Measurements from ENCODE around the gene STOML1. TPM values are rescaled to one million over a fixed set of nuclear protein-coding genes. Genes with fewer than 3 reads are reported as not detected.
A peak's percentile ranks its signal among the peaks of the same experiment; 100 is the strongest.

Gene STOML1
- total and polyA plus RNA-seq, 2 experiments from 2014 or later: 14.2 to 21.0 TPM

- no peak for TF ChIP-seq EZH2phosphoT487 (IDR thresholded peaks at IDR 0.05; ENCODE audit: low read depth, severe bottlenecking, unreplicated experiment)
- TF ChIP-seq, protein P1, sequence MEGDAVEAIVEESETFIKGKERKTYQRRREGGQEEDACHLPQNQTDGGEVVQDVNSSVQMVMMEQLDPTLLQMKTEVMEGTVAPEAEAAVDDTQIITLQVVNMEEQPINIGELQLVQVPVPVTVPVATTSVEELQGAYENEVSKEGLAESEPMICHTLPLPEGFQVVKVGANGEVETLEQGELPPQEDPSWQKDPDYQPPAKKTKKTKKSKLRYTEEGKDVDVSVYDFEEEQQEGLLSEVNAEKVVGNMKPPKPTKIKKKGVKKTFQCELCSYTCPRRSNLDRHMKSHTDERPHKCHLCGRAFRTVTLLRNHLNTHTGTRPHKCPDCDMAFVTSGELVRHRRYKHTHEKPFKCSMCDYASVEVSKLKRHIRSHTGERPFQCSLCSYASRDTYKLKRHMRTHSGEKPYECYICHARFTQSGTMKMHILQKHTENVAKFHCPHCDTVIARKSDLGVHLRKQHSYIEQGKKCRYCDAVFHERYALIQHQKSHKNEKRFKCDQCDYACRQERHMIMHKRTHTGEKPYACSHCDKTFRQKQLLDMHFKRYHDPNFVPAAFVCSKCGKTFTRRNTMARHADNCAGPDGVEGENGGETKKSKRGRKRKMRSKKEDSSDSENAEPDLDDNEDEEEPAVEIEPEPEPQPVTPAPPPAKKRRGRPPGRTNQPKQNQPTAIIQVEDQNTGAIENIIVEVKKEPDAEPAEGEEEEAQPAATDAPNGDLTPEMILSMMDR (IDR thresholded peaks at IDR 0.05; ENCODE audit: poor library complexity): no peak
- TF ChIP-seq EZH2 (IDR thresholded peaks at IDR 0.05; ENCODE audit: borderline replicate concordance): no peak
- peak; percentile 27 for DNase-seq (ENCODE audit: low spot score)
- Histone ChIP-seq H3K36me3 (replicated peaks; ENCODE audit: insufficient read depth, low read depth) (no peaks in the 10 kb centered on the region), H3K4me1 (ENCODE audit: insufficient read depth) (peaks cover 21% of the 10 kb centered on the region), H3K79me2 (peaks cover 23% of the 10 kb centered on the region), H3K27ac (no peak overlapping the region), H3K27me3 (no peaks in the 10 kb centered on the region), H2AFZ (no peak overlapping the region), H4K20me1 (ENCODE audit: insufficient read depth, poor library complexity, severe bottlenecking) (peaks cover 3% of the 10 kb centered on the region), H3K4me2 (no peak overlapping the region), H3K9me3 (ENCODE audit: low read depth) (no peaks in the 10 kb centered on the region), H3K9me2 (replicated peaks; ENCODE audit: insufficient read depth) (no peaks in the 10 kb centered on the region), H3K4me3 (no peak overlapping the region)
- WGBS (ENCODE audit: low lambda C conversion rate, missing lambda C conversion rate): 56% methylated on average over 6 of the region's 6 CpGs
Measured at GRCh38 chr15:73932381-73933191, 59.5 kb downstream of the STOML1 start.

GRCh38 chr15:73931441-73931840, 60.7 kb downstream of the STOML1 start:
- Histone ChIP-seq H3K9me2 (replicated peaks; ENCODE audit: insufficient read depth) (no peaks in the 10 kb centered on the region), H3K9me3 (ENCODE audit: low read depth) (no peaks in the 10 kb centered on the region), H3K27me3 (no peaks in the 10 kb centered on the region), H3K4me2 (no peak overlapping the region), H3K79me2 (peaks cover 23% of the 10 kb centered on the region), H3K36me3 (replicated peaks; ENCODE audit: insufficient read depth, low read depth) (no peaks in the 10 kb centered on the region), H3K4me3 (no peak overlapping the region), H3K4me1 (ENCODE audit: insufficient read depth) (peaks cover 18% of the 10 kb centered on the region), H3K27ac (peak overlapping the region; percentile 79), H2AFZ (no peak overlapping the region), H4K20me1 (ENCODE audit: insufficient read depth, poor library complexity, severe bottlenecking) (peaks cover 3% of the 10 kb centered on the region)
- WGBS (ENCODE audit: low lambda C conversion rate, missing lambda C conversion rate): 84% methylated on average over 2 of the region's 2 CpGs
- DNase-seq (ENCODE audit: low spot score): no peak
- TF ChIP-seq, protein P1 (IDR thresholded peaks at IDR 0.05; ENCODE audit: poor library complexity): no peak
- no peak for TF ChIP-seq EZH2phosphoT487 (IDR thresholded peaks at IDR 0.05; ENCODE audit: low read depth, severe bottlenecking, unreplicated experiment)
- TF ChIP-seq EZH2 (IDR thresholded peaks at IDR 0.05; ENCODE audit: borderline replicate concordance): no peak

DNA sequence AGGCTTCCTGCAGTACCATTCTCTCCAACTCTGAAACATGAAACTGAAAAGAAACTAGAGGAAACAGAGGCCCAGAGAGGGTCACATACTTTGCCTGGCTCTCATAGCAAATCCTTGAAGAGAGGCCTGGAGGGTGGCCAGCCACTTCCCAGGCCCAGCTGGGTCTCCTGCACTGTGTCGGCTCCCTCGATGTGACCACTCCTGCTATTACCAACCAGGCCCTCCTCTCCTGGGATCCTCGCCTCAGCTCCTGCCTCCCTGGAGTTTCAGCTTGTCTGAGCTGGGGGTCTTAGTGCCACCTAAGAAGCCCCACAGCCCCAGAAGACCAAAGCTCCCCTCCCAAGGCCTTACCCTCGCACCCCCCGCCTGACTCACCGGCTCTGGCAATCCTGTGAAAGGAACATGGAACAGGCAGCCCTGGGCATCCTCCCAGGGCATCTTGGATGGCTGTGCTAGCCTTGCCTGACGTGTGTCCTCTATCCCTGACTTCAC, 61.3 kb downstream of the STOML1 start:
- Histone ChIP-seq H4K20me1 (ENCODE audit: insufficient read depth, poor library complexity, severe bottlenecking) (peaks cover 3% of the 10 kb centered on the region), H3K9me3 (ENCODE audit: low read depth) (no peaks in the 10 kb centered on the region), H3K9me2 (replicated peaks; ENCODE audit: insufficient read depth) (no peaks in the 10 kb centered on the region), H3K4me3 (no peak overlapping the region), H3K36me3 (replicated peaks; ENCODE audit: insufficient read depth, low read depth) (no peaks in the 10 kb centered on the region), H3K79me2 (peaks cover 23% of the 10 kb centered on the region), H3K27me3 (no peaks in the 10 kb centered on the region), H2AFZ (no peak overlapping the region), H3K4me2 (peak overlapping the region; percentile 90), H3K27ac (peak overlapping the region; percentile 79), H3K4me1 (ENCODE audit: insufficient read depth) (peaks cover 17% of the 10 kb centered on the region)
- peak; percentile 51 for DNase-seq (ENCODE audit: low spot score)
- TF ChIP-seq, protein P1 (IDR thresholded peaks at IDR 0.05; ENCODE audit: poor library complexity): no peak
- no peak for TF ChIP-seq EZH2phosphoT487 (IDR thresholded peaks at IDR 0.05; ENCODE audit: low read depth, severe bottlenecking, unreplicated experiment)
- TF ChIP-seq EZH2 (IDR thresholded peaks at IDR 0.05; ENCODE audit: borderline replicate concordance): no peak
- WGBS (ENCODE audit: low lambda C conversion rate, missing lambda C conversion rate): 86% methylated on average over 7 of the region's 7 CpGs
